ENCODE results near the gene SLC4A2. TPM values are rescaled to one million over a fixed set of nuclear protein-coding genes. Genes with fewer than 3 reads are reported as not detected.

SLC4A2 gene
- total and polyA plus RNA-seq, 2 of the 8 experiments (the other 6 are each of a cell fraction or from before 2014, with no cell fraction given), result 72.6 to 147 TPM

- TF ChIP-seq EP300 (IDR thresholded peaks at IDR 0.05; ENCODE audit: borderline replicate concordance in 1 of 2, low read depth in 2 of 2, low read length in 2 of 2), result no peak
These were observed 6.3 kb upstream of the SLC4A2 start (continued) for GRCh38 chr7:151053096-151053495.

Data from H1 (cell line).